Mesodermal cell (in vitro differentiated cells): ENCODE data around the gene IGSF9.

Experiments used
- H3K27ac ChIP-seq: 2 replicates; pipeline ENCODE4 v1.7.0; 2013; ENCODE audit warnings: mild to moderate bottlenecking, low read depth, low read length, moderate library complexity; ENCODE audit not compliant: severe bottlenecking
- H3K36me3 ChIP-seq: 2 replicates; pipeline ENCODE4 v1.7.1; 2013; ENCODE audit warnings: mild to moderate bottlenecking, low read length, moderate library complexity; ENCODE audit not compliant: control insufficient read depth, insufficient read depth
- H3K4me1 ChIP-seq: one replicate; pipeline ENCODE4 v1.7.1; 2013; ENCODE audit warnings: mild to moderate bottlenecking, low read length; ENCODE audit not compliant: insufficient read depth, control insufficient read depth, poor library complexity, severe bottlenecking
- H3K4me3 ChIP-seq: 2 replicates; pipeline ENCODE4 v1.7.0; 2013; ENCODE audit warnings: low read length, control low read depth, mild to moderate bottlenecking; ENCODE audit not compliant: insufficient read depth, poor library complexity, severe bottlenecking; ENCODE audit errors: extremely low read depth
- H3K9me3 ChIP-seq: 2 replicates; pipeline ENCODE4 v1.7.1; 2013; ENCODE audit warnings: mild to moderate bottlenecking, low read length, moderate library complexity; ENCODE audit not compliant: control insufficient read depth
- whole genome bisulfite sequencing, 2 experiments: methylation state at CpG; one replicate each; pipeline ENCODE4 v1.1.5; 2013; ENCODE audit warnings: missing lambda C conversion rate in 2 of 2; ENCODE audit not compliant: insufficient coverage in 2 of 2; 5-methylcytosine and 5-hydroxymethylcytosine counted together

The IGSF9 gene

GRCh38 chr1:159879977-159880376, 65.4 kb downstream of the IGSF9 start:
- 81 to 100% methylated on average over 2 to 3 of the region's 4 CpGs for WGBS, 2 experiments
- no peak overlapping the region for H3K27ac ChIP-seq

GRCh38 chr1:159879136-159879535, 66.3 kb downstream of the IGSF9 start:
- Histone ChIP-seq H3K9me3 (no peaks in the 10 kb centered on the region), H3K4me3 (no peak overlapping the region), H3K36me3 (peaks cover 4% of the 10 kb centered on the region), H3K4me1 (peaks cover 15% of the 10 kb centered on the region), H3K27ac (no peak overlapping the region)
- 86 to 100% methylated on average over 1 of the region's 3 CpGs for WGBS, 2 experiments

More at GRCh38 chr1:159879977-159880376, 65.4 kb downstream of the IGSF9 start:
- Histone ChIP-seq H3K4me3 (no peak overlapping the region), H3K4me1 (peaks cover 15% of the 10 kb centered on the region), H3K9me3 (no peaks in the 10 kb centered on the region), H3K36me3 (peaks cover 4% of the 10 kb centered on the region)

- Histone ChIP-seq H3K4me3 (no peak overlapping the region), H3K27ac (no peak overlapping the region), H3K4me1 (peaks cover 15% of the 10 kb centered on the region), H3K36me3 (peaks cover 3% of the 10 kb centered on the region), H3K9me3 (no peaks in the 10 kb centered on the region)
- WGBS, 2 experiments = 93 to 94% methylated on average over 4 to 5 of the region's 6 CpGs
These were observed 67.5 kb downstream of the IGSF9 start for GRCh38 chr1:159877695-159878444.
